Measurements from ENCODE around the gene ASCC3. TPM values are rescaled to one million over a fixed set of nuclear protein-coding genes. Genes with fewer than 3 reads are reported as not detected.

The ASCC3 gene
- total RNA-seq, 1 experiment from 2014 or later: 48.2 TPM

DNA sequence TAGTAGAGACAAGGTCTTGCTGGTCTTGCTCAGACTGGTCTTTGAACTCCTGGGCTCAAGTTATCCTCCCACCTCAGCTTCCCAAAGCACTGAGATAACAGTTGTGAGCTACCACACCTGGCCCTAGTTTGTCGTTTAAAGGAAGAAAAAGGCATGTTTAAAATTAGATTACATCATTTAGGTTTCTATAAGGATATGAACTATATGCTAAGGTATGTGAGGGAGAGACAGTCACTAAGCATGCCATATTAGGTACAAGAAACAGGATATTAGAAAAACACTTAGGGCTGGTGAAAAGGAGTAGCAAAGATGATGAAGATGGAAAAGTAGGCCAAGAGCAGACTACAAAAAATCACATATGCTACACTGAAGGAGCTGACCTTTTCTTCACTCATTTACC, 106.4 kb downstream of the ASCC3 start:
- H3K4me3 Mint-ChIP-seq (ENCODE audit: unreplicated experiment): no peak overlapping the region
- H3K4me1 Mint-ChIP-seq (ENCODE audit: low read depth, unreplicated experiment): no peaks in the 10 kb centered on the region
- H3K36me3 ChIP-seq (ENCODE audit: control insufficient read depth, insufficient read depth, low read length): no peaks in the 10 kb centered on the region
- ChIA-PET POLR2A (no interaction called here), CTCF (no interaction called here)
- H3K27me3 Mint-ChIP-seq (ENCODE audit: insufficient read depth, unreplicated experiment): no peaks in the 10 kb centered on the region
- H3K36me3 Mint-ChIP-seq (ENCODE audit: insufficient read depth, unreplicated experiment): no peaks in the 10 kb centered on the region
- no peak for DNase-seq
- H3K9me3 ChIP-seq: no peaks in the 10 kb centered on the region
- intact Hi-C loops (cut with micrococcal nuclease; ENCODE audit: unreplicated experiment): no loop called here
- TF ChIP-seq CTCF (IDR thresholded peaks at IDR 0.05; ENCODE audit: insufficient read depth in 1 of 2, low read depth in 1 of 2, low read length in 1 of 2, severe bottlenecking in 1 of 2, unreplicated experiment in 1 of 2): no peak
- H3K27ac Mint-ChIP-seq (ENCODE audit: unreplicated experiment): no peak overlapping the region
- H3K4me1 ChIP-seq: no peaks in the 10 kb centered on the region; the same call in 1 of the 2 replicates
- BruUV-seq (replicated peaks): no TSS peak
- H3K4me3 ChIP-seq (ENCODE audit: low read depth, low read length): no peak overlapping the region
- H3K9me3 Mint-ChIP-seq (ENCODE audit: unreplicated experiment): no peaks in the 10 kb centered on the region
- H3K27me3 ChIP-seq (replicated peaks; ENCODE audit: control insufficient read depth, insufficient read depth, low read length): no peaks in the 10 kb centered on the region

DNA sequence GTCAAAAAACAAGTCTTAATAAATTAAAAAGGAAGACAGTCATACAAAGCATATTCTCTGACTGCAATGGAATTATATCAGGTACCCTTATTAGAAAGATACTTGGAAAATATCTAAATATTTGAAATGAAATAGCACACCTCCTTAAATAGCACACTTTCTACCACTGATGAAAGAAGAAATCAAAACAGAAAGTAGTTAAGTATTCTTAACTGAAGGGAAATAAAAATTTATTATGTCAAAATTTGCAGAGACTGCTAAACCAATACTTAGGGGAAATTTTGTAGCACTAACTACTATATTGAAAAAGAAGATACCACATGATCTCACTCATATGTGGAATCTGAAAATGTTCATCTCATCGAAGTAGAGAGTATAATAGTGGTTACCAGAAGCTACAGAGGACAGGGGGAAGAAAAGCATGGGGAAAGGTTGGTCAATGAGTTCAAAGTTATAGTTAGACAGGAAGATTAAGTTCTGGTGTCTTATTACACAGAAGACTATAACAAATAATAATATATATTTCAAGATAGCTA, 112.2 kb downstream of the ASCC3 start:
- intact Hi-C loops (cut with micrococcal nuclease; ENCODE audit: unreplicated experiment): no loop called here
- H3K9me3 ChIP-seq: peaks cover 5% of the 10 kb centered on the region
- H3K27me3 ChIP-seq (replicated peaks; ENCODE audit: control insufficient read depth, insufficient read depth, low read length): no peaks in the 10 kb centered on the region
- POLR2A ChIA-PET: no interaction called here
- Mint-ChIP-seq H3K4me3 (ENCODE audit: unreplicated experiment) (no peak overlapping the region), H3K27me3 (ENCODE audit: insufficient read depth, unreplicated experiment) (no peaks in the 10 kb centered on the region), H3K36me3 (ENCODE audit: insufficient read depth, unreplicated experiment) (peaks cover 18% of the 10 kb centered on the region), H3K27ac (ENCODE audit: unreplicated experiment) (no peak overlapping the region), H3K9me3 (ENCODE audit: unreplicated experiment) (peaks cover 9% of the 10 kb centered on the region), H3K4me1 (ENCODE audit: low read depth, unreplicated experiment) (peaks cover 8% of the 10 kb centered on the region)
- peaks cover 6% of the 10 kb centered on the region; the same call in 1 of the 2 replicates for H3K4me1 ChIP-seq
- H3K4me3 ChIP-seq (ENCODE audit: low read depth, low read length): no peak overlapping the region
- CTCF ChIA-PET: no interaction called here
- no peak for DNase-seq
- BruUV-seq (replicated peaks): no TSS peak
- H3K36me3 ChIP-seq (ENCODE audit: control insufficient read depth, insufficient read depth, low read length): no peaks in the 10 kb centered on the region; the same call in 1 of the 2 replicates
- no peak for TF ChIP-seq CTCF (IDR thresholded peaks at IDR 0.05; ENCODE audit: insufficient read depth in 1 of 2, low read depth in 1 of 2, low read length in 1 of 2, severe bottlenecking in 1 of 2, unreplicated experiment in 1 of 2)

- BruUV-seq (replicated peaks): no TSS peak
Measured at GRCh38 chr6:100763617-100764241, 117.4 kb downstream of the ASCC3 start.

More at GRCh38 chr6:100763617-100764241, 117.4 kb downstream of the ASCC3 start:
- intact Hi-C loops (cut with micrococcal nuclease; ENCODE audit: unreplicated experiment): no loop called here
- no peak for TF ChIP-seq CTCF (IDR thresholded peaks at IDR 0.05; ENCODE audit: insufficient read depth in 1 of 2, low read depth in 1 of 2, low read length in 1 of 2, severe bottlenecking in 1 of 2, unreplicated experiment in 1 of 2)
- ChIA-PET POLR2A (no interaction called here), CTCF (no interaction called here)
- H3K27ac Mint-ChIP-seq (ENCODE audit: unreplicated experiment): no peak overlapping the region
- Histone ChIP-seq H3K9me3 (peaks cover 6% of the 10 kb centered on the region), H3K4me3 (ENCODE audit: low read depth, low read length) (no peak overlapping the region), H3K4me1 (peaks cover 11% of the 10 kb centered on the region; the same call in 1 of the 2 replicates), H3K27me3 (replicated peaks; ENCODE audit: control insufficient read depth, insufficient read depth, low read length) (no peaks in the 10 kb centered on the region), H3K36me3 (ENCODE audit: control insufficient read depth, insufficient read depth, low read length) (no peaks in the 10 kb centered on the region; the same call in 1 of the 2 replicates)
- peaks cover 21% of the 10 kb centered on the region for H3K9me3 Mint-ChIP-seq (ENCODE audit: unreplicated experiment)
- H3K27me3 Mint-ChIP-seq (ENCODE audit: insufficient read depth, unreplicated experiment): no peaks in the 10 kb centered on the region
- no peak overlapping the region for H3K4me3 Mint-ChIP-seq (ENCODE audit: unreplicated experiment)
- peaks cover 8% of the 10 kb centered on the region for H3K4me1 Mint-ChIP-seq (ENCODE audit: low read depth, unreplicated experiment)
- DNase-seq: no peak
- H3K36me3 Mint-ChIP-seq (ENCODE audit: insufficient read depth, unreplicated experiment): peaks cover 63% of the 10 kb centered on the region

Measured in Caco-2 (cell line).